GM04504 (cell line): ENCODE measurements around the gene MRPL20.
"Not testable (repeated sequence)": the region's sequence is repeated elsewhere in the genome, so short reads cannot be mapped to it uniquely, and the experiment has no call there.

Experiments used
- DNase-seq: peaks from one replicate; pipeline ENCODE4 v3.0.0-alpha.2; 2012; ENCODE audit warnings: low read depth

Gene MRPL20

DNA sequence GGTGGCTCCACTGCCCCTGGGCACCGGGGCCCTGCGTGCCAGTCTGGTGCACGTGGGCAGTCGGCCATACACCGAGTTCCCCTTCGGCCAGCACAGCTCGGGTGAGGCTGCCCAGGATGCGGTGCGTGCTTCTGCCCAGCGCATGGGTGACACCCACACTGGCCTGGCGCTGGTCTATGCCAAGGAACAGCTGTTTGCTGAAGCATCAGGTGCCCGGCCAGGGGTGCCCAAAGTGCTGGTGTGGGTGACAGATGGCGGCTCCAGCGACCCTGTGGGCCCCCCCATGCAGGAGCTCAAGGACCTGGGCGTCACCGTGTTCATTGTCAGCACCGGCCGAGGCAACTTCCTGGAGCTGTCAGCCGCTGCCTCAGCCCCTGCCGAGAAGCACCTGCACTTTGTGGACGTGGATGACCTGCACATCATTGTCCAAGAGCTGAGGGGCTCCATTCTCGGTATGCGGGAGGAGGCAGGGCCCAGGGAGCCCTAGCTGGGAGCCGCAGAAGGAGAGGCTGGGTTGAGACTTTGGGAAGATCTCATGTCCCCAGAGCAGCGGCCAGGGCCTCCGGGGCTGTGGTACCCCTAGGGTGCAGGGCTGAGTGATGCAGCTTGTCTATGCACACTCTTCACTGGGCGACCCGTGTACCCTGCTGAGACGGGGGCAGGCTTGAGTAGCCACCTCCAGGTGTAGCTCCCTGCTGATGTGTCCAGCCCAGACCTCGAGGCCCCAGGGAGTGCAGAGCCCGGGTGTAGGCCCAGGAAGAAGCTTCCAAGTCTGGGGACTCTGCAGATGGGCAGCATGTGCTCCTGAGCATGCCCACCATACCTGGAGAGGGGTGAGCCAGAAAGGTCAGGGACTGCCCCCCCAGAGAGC lies 30.2 kb upstream of the MRPL20 start:
- DNase-seq = no peak

DNA sequence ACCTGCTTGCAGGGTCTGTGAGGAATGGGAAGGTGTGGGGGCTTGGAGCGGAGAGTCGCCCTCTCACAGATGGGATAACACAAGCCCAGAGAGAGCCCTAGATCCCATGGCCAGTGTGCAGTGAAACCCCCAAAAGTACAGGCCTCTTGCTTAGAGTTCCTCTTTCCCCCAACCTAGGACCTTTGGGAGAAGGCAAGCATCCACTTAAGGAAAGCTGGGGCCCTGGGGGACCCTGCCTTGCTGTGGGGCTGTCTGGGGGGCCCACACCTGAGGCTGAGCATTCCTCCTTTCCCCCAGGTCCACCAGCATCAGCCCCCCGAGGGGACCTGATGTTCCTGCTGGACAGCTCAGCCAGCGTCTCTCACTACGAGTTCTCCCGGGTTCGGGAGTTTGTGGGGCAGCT lies 29.5 kb upstream of the MRPL20 start:
- no peak for DNase-seq

DNA sequence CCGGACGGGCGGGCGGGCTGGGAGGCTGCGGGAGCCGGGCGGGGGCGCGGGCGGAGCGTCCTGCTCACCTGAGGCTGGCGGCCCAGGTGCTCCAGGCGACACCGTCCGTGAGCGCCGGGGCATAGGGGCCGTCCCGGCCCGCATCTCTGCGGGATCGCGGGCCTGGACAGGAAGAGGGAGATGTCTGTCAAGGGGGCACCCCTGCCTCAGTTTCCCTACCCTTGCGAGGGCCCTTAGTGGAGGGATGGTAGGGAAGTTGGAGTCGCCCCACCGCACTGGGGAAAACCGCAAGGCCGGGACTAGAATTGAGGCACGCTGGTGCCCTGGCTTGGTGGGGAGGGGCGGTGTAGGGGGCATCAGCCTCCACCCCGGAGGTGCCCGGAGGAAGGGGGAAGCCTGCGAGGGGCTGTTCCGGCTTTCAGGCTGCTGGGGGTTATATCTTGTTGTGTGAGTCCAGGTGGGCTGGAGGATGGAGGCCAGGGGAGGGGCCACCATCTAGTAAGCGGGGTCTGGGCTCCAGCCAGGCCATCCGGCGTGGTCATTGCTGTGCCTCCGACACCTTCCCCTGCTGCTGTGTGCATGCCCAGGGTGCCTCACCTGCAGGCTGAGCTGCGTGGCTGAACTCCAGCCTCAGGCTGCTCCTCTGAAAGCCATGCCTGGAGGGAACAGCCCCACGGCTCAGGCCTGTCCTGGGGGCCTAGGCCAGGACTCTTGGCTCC lies 29.0 kb upstream of the MRPL20 start:
- no peak for DNase-seq

DNA sequence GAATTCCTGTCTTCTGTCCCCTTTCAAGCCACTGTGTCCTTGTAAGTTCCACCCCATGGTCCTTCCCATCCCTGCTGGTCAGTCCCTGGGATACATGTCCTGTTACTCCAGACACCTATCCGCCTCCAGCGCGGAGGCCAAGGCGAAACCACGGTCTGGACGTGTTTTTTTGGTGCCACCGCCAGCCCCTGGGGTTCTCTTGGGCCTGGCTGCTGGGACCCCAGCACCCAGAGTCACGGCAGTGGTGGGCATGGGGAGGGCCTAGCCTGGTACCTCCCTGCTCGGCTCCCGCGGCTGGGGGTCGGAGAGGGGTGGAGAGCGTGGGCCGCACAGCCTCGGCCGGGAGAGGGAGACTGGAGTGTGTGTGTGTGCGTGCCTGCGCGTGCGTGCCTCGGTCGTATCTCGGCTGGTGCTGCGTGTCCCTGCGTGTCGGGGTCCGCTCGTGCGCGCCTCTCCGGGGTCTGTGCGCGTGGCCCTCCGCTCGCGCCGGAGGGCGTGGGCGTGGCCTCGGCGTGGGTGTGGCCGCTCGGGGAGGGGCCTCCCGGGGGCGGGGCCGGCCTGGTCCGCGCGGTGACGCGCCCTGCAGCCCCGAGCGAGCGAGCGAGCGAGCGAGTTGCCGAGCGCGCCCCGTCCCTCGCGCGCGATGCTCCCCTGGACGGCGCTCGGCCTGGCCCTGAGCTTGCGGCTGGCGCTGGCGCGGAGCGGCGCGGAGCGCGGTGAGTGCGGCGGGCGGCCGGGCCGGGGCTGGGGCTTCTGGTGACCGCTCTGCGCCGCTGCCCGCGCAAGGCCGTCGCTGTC lies 28.2 kb upstream of the MRPL20 start, which contains the start of gene VWA1:
TSS of gene VWA1 (plus strand) at position 585 of the 798 bp plus-strand sequence. CDS start at position 644, 59 bp downstream.
- DNase-seq = peak; percentile 21

DNA sequence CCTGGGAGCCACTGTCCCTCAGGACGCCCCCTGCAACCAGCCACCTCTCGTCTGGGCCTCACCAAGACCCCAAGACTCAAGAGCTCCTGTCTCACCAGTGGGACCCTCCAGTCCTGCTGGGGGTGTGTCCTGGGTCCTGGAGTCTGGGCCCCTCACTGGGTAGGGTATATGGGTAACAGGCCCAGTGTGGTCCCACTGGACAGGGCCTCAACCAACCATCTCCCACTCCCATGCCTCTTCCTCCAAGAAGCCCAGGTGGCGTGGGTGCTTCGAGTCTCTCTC lies 27.7 kb upstream of the MRPL20 start:
- DNase-seq = no peak

DNA sequence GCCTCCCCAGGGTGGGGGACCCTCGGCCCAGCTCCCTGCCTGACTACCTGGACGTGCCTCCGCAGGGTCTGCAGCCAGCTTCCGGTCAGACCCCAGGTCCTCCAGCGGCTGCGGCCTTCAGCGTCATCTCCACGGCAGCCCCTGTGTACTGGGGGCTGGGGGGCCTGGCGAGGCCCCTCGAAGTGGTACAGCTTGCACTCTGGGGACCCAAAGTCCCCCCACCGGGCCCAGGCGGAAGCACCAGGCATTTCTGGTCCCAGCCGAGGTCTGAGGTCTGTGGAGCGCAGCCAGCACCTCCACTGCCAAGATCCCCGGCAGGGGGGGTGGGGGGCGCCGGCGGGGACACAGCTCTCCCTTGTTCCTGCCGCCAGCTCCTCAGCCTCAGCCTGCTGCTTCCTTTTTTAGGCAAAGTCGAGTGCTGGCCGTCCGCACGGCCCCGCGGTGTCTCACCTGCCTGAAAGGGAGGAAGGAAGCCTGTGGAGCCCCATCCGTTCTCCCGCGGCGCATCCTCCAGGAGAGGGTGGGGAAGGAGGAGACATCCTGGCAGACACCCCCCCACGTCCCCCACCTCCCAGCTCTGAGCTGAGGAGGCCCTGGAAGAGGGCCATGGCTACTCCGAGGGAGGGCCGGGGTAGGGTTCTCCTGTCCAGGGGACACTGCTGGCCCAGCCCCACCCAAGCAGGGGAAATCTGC lies 27.2 kb upstream of the MRPL20 start:
- no peak for DNase-seq

DNA sequence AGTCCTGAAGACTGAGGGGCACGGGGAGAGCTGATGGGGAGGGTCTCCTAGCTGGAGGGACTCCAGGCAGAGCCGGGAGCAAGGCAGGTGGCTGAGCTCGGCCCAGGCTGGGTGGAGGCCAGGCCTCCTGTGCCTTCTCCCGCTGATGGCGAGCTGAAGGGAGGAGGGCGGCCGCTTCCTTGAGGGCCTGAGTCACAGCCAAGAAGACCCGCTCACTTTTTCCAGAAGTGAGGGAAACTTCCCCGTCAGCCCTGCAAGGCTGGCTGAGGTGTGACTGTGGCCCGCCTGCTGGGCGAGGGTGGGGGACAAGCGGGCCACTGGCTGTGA lies 26.7 kb upstream of the MRPL20 start:
- DNase-seq = no peak

DNA sequence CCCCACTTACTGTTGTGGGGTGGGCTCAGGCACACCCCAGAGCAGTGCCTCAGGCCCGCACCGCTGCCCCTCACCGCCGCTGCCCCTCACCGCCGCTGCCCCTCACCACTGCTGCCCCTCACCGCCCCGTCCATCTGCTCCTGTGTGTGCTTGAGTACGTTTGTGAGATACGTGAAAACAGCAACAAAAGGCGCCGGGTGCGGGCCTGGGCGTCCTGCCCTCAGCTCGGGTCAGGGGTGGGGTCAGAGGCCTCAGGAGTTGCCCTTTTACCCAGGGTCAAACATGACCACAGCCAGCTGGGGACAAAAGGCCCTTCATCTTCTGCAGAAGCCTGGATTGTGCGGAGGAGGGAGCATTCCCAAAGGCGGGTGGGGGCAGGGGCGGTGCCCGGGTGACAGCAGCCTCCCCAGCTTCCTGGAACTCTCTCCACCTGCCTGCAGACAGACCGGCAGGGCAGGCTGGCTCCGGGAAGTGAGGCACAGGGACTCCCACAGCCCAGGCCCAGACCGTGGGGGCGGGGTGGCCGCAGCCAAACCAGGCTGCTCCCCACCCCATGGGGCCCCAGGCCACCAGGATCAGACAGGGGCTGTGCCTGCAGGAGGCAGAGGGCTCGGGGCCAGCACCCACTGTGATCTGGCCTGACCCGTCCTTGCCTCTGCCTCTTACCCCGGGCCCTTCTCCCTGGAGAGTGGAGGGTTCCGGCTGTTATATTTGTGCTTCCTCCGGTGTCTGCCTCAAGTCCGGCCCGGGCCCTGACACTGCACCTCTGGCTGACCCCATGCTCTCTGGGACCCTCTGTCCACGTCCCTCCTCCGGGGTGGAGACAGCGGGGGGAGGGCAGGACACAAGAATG lies 26.1 kb upstream of the MRPL20 start:
- no peak for DNase-seq

DNA sequence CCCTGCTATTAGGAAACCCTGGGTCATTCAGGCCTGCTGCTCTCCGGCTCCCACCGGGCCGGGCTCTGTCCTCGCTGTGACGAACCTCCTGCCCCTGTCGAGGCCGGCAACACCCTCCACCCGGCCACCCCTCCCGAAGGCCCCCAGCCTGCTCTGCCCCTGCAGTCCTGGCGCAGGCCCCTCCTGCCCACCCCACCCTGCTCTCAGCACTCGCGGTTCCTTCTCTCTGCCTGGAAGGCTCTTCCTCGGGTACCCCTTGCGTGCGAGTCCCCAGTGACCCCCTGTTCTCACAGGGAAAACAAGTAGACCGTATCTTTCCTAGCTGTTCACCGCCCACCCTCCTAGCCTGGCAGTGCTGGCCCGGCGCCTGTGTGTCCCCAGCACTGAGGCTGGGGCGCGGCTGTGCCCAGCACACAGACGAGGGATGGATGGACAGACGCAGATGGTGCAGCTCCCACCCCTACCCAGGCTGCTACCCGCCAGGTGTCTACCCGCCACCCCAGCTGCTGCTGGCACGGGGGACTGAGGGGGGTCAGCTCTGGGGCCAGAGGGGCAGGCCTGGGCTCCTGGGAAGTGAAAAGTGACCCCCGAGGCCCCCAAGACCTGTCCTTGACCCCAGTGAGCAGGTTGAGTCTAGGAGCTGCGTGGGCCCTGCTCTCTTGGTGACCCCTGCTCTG lies 25.3 kb upstream of the MRPL20 start:
- DNase-seq = no peak

DNA sequence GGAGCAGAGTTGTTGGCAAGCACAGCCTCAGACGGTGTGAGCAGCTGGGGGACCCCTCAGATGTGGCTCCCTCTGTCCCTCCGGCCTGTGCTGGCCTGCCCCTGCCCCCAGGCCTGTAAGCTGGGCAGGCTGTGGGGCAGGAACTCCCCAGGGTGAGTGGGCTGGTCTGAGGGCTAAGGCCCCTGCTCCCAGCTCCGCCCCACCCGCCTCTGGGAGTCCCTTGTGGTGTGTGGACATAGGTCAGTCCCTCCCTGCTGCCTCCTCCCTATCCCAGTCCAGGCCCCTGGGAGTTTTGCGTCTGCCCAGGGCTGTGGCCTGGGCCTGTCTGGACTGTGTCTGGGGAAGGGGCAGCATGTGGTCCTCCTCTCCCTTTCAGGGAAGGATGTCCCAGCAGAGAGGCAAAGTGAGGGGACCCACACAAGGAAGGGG lies 24.8 kb upstream of the MRPL20 start:
- DNase-seq = no peak

DNA sequence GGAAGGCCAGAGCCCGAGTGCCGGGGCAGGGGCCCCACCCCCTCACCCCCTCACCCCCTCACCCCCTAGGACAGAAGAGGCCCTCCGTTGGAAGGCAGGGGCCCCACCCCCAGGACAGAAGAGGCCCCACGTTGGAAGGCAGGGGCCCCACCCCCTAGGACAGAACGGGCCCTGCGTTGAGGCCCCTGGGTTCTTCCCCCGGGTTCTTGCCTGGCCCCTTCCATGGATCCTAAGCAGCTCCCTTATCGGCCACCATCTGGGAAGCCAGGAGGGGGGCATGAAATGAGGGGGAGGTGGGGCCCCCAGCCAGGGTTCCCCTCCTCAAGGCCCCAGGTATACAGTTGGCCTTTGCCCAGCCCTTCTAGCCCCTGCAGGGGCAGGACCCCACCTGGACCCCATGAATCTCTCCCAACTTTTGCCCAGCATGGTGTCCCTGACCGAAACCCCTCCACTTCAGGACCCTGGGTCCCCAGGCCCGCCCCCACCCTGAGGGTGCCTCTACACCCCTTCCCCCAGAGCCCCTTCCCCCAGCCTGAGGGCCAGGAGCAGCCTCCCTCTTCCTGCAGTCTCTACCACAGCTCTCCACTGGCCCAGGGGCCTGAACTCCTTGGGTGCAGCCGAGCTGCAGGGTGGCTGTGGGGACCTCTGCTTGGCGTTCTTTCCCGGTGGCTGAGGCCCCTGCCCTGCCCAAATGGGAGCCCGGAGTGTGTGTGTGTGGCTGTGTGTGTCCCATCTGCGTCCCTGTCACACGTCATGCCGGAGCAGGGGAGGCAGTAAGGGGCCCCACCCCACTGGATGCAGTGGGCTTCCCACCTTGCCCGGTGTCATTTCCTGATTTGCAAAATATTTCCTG lies 24.1 kb upstream of the MRPL20 start:
- DNase-seq = no peak

DNA sequence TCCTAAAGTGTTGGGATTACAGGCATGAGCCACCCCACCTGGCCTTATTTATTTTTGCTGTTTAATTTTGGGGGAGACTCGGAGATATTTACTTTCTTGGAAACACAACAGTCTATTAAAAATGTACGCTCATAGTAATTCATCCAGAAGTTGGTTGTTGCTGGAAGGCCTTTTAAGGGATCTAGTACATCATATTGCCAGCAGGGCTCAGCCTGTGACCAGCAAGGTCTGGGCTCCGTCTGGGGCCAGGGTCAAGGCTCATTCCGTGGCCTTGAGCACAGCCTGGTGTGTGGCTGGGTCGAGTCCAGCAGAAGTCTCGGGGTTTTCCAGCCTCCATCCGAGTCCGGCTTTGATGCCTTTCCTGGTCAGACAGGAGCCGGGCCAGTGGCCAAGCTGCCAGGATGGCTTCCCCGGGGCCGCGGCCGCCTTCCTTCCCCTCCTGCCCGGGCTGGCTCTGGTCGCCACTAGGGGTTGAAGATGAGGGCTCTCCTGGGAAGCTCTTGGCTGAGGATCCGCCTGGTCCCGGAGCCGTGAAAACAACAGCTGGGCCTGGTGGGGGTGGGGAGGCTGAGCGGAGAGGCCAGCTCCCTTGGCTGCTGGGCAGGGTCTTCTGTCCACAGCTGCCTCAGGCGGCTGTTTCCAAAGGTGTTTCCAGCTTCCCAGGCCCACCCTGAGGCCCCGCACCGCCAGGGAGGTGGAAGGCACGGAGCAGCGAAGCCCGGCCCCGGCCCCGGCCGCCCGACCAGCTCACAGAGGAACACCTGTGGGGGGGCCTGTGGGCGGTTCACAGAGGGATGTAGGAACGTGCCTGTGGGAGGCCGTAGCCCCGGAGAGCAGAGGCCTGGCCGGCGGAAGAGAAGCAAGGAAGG lies 23.3 kb upstream of the MRPL20 start:
- no peak for DNase-seq

DNA sequence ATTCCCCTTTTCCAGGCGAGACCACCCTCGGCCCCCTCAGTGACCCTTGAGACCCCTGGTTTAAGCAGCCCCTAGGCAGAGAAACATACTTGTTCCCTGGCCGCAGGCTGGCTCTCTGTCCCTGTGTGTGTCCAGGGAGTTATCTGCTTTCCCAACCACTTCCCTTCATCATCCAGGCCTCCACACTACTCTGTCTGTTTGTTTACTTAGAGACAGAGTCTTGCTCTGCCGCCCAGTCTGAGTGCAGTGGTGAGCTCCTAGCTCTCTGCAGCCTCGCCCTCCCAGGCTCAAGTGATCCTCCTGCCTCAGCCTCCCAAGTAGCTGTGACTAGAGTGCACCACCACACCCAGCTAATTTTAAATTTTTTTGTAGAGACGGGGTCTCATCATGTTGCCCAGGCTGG lies 22.6 kb upstream of the MRPL20 start:
- no peak for DNase-seq

DNA sequence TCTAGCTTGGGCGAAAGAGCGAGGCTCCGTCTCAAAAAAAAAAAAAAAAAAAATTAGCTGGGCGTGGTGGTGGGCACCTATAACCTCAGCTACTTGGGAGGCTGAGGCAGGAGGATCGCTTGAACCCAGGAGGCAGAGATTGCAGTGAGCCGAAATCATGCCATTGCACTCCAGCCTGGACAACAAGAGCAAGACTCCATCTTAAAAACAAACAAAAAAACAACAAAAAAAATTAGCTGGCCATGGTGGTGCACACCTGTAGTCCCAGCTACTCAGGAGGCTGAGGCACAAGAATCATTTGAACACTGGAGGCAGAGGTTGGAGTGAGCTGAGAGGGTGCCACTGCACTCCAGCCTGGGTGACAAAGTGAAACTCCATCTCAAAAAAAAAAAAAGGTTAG lies 21.9 kb upstream of the MRPL20 start:
- not testable (repeated sequence) for DNase-seq

DNA sequence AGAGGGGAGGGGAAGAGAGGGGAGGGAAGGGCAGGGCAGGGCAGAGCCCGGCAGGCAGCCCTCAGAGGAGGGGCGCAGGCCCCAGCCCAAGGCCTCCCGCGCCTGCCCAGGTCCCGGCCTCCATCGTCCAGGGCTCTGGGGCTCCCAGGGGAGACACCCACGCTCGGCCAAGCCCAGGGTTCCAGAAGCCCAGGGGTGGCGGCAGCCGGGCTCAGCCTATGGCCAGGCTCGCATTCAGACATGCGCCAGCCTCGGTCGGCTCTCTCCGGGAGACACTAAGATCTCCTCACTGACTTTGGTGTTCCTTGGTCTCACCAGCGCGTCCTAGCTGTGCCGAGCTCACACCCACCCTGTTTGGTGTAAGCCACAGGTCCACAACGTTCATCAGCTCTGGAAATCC lies 21.1 kb upstream of the MRPL20 start:
- no peak for DNase-seq

DNA sequence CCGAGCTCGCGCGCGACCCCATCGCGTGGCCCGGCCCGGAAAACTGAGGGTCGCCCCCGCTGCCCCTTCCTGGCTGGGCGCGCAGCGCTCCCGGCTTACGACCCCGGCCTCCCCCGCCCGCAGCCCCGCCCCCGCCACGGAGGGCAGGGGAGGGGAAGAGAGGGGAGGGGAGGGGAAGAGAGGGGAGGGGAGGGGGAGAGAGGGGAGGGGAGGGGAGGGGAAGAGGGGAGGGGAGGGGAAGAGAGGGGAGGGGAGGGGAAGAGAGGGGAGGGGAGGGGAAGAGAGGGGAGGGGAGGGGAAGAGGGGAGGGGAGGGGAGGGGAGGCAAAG lies 20.7 kb upstream of the MRPL20 start:
- no peak for DNase-seq

DNA sequence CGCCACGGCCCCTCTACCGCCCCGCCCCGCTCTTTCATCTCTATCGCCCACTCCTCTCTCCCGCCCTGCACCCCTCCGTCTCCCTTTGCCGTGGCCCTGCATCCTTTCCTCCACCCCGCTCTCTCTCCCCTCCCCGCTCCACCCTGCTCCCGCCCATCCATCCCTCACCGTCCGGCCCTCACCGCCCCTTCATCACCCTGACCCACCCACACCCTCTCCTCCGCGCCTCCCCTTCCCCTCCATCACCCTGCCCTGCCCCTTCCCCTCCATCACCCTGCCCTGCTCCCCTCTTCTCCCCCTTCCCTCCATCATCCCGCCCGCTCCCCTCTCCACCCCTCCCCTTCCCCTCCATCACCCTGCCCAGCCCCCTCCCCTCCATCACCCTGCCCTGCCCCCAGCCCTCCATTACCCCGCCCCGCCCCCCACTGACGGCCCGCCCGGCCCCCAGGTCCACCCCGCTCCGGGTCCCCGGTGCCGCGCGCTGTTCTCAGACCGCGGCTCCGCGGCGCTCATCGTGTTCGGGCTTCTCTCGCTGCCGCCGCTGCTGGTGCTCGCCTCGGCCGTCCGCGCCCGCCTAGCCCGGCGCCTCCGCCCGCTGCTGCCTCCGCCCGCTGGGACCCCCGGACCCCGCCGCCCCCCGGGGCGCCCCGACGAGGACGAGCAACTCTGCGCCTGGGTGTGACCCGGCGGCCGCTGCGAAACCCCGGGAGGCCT lies 20.2 kb upstream of the MRPL20 start:
- DNase-seq = no peak

DNA sequence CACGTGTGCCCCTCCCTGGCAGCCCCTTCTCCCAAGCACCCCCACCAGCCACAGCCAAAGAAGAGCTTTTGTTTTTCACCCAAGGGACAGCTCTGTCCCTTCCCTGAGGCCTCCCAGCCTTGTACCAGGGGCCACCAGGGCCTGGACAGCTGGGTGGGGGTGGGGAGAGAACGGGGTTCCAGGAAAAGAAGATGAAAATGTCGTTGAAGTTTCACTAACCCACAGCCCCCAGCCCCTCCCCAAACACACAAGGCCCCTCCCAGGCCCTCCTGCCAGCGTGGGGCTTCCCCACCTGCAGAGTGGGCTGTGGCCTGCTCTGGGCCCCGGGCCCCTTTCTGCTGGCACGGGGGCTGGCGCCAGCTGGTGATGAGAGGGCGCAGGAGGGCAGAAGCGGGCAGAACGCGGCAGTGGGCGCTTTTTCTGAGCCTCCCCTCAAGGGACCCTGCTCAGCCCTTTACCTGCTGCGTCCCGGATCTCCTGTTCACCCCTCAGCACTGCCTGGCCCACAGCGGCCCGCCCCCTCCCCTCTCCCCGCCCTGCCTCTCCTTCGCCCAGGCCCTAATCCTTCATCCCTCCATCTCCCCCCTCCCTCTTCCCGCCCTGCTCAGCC lies 19.5 kb upstream of the MRPL20 start:
- DNase-seq = no peak
